Suprapubic skin (tissue), 4 donors: Measurements from ENCODE around the gene MLKL. TPM values are rescaled to one million over a fixed set of nuclear protein-coding genes. Genes with fewer than 3 reads are reported as not detected.

Experiments used
- DNase-seq, 2 donors: peaks; one replicate each; pipeline ENCODE4 v3.0.0-alpha.2; 2019; ENCODE audit warnings: low spot score in 2 of 2
- H3K27ac ChIP-seq: fragments of 200-600 bp; sonication (generic); one replicate; pipeline ENCODE4 v1.5.1; 2019
- H3K27me3 ChIP-seq: fragments of 200-600 bp; sonication (generic); one replicate; pipeline ENCODE4 v1.5.1; 2019
- H3K36me3 ChIP-seq: fragments of 200-600 bp; sonication (generic); one replicate; pipeline ENCODE4 v1.5.1; 2019
- H3K4me1 ChIP-seq: fragments of 200-600 bp; sonication (generic); one replicate; pipeline ENCODE4 v1.5.1; 2019
- H3K4me3 ChIP-seq: fragments of 200-600 bp; sonication (generic); one replicate; pipeline ENCODE4 v1.5.1; 2019; ENCODE audit warnings: mild to moderate bottlenecking
- H3K9me3 ChIP-seq: fragments of 200-600 bp; sonication (generic); one replicate; pipeline ENCODE4 v1.5.1; 2019
- CTCF ChIP-seq, 2 donors: fragments of 200-600 bp in 1 of 2; fragments of 450-650 bp in 1 of 2; sonication (generic) in 1 of 2; IDR thresholded peaks; one replicate each; pipeline ENCODE4 v1.5.1; 2016 to 2019; ENCODE audit warnings: antibody characterized with exemption in 2 of 2, mild to moderate bottlenecking in 1 of 2, moderate library complexity in 1 of 2
- EP300 ChIP-seq: sonication (generic); formaldehyde crosslinking; IDR thresholded peaks from one replicate; pipeline ENCODE4 v1.6.1; 2017; ENCODE audit warnings: antibody characterized with exemption
- POLR2A ChIP-seq, 2 donors: fragments of 450-650 bp; IDR thresholded peaks; one replicate each; pipeline ENCODE4 v1.6.1; 2017; ENCODE audit warnings: antibody characterized with exemption in 2 of 2, mild to moderate bottlenecking in 2 of 2, moderate library complexity in 2 of 2
- POLR2AphosphoS5 ChIP-seq, 3 donors: sonication (generic); formaldehyde crosslinking; IDR thresholded peaks; one replicate each; pipeline ENCODE4 v1.6.1; 2017; ENCODE audit warnings: antibody characterized with exemption in 3 of 3
- whole genome bisulfite sequencing: methylation state at CpG from one replicate; pipeline ENCODE4 v1.1.5; 2018; 5-methylcytosine and 5-hydroxymethylcytosine counted together
- total RNA-seq, 4 donors: library from RNA; depleted of rRNA; stranded (reverse); fragments of >200 nt; gene quantifications; one replicate each; pipeline ENCODE4 v1.1.0, GENCODE V29; 2016

MLKL gene
- total RNA-seq, 4 donors from 2014 or later, result 3.1 to 12.0 (median 7.0) TPM

- Histone ChIP-seq H3K27ac (peak overlapping the region; percentile 85), H3K4me3 (peak overlapping the region; percentile 91), H3K36me3 (peaks cover 4% of the 10 kb centered on the region), H3K27me3 (no peaks in the 10 kb centered on the region), H3K9me3 (no peaks in the 10 kb centered on the region), H3K4me1 (peaks cover 28% of the 10 kb centered on the region)
- WGBS, result under 1% methylated on average over 16 of the region's 16 CpGs
- TF ChIP-seq POLR2AphosphoS5 (IDR thresholded peaks at IDR 0.05) (no peak), EP300 (no peak), CTCF (IDR thresholded peaks at IDR 0.05) (no peak), POLR2A (IDR thresholded peaks at IDR 0.05) (no peak)
- DNase-seq, result no peak
Observed at GRCh38 chr16:74700116-74700437, 585 bp downstream of the MLKL start.

- Histone ChIP-seq H3K4me3 (peak overlapping the region; percentile 91), H3K4me1 (peaks cover 28% of the 10 kb centered on the region), H3K27me3 (no peaks in the 10 kb centered on the region), H3K27ac (peak overlapping the region; percentile 85), H3K9me3 (no peaks in the 10 kb centered on the region), H3K36me3 (peaks cover 7% of the 10 kb centered on the region)
- 61% methylated on average over 4 of the region's 4 CpGs for WGBS
- no peak for DNase-seq
- no peak for TF ChIP-seq EP300
- no peak for TF ChIP-seq POLR2AphosphoS5 (IDR thresholded peaks at IDR 0.05)
- TF ChIP-seq POLR2A (IDR thresholded peaks at IDR 0.05), result no peak
- TF ChIP-seq CTCF (IDR thresholded peaks at IDR 0.05), result no peak
Observed at GRCh38 chr16:74699666-74700065, 996 bp downstream of the MLKL start.

- Histone ChIP-seq H3K27ac (no peak overlapping the region), H3K4me1 (peaks cover 28% of the 10 kb centered on the region), H3K27me3 (no peaks in the 10 kb centered on the region), H3K4me3 (peak overlapping the region; percentile 91), H3K9me3 (no peaks in the 10 kb centered on the region), H3K36me3 (peaks cover 12% of the 10 kb centered on the region)
- TF ChIP-seq POLR2A (IDR thresholded peaks at IDR 0.05), result no peak
- TF ChIP-seq EP300, result no peak
- no peak for TF ChIP-seq POLR2AphosphoS5 (IDR thresholded peaks at IDR 0.05)
- no peak for TF ChIP-seq CTCF (IDR thresholded peaks at IDR 0.05)
- DNase-seq, result no peak
- WGBS, result 47% methylated on average over 4 of the region's 4 CpGs
Observed at GRCh38 chr16:74698222-74698621, 2.4 kb downstream of the MLKL start.

GRCh38 chr16:74695450-74696422 lies 4.9 kb downstream of the MLKL start:
- H3K36me3 ChIP-seq, result peaks cover 26% of the 10 kb centered on the region
- no peak overlapping the region for H3K27ac ChIP-seq
- H3K4me1 ChIP-seq, result peaks cover 27% of the 10 kb centered on the region
- TF ChIP-seq POLR2AphosphoS5 (IDR thresholded peaks at IDR 0.05) (no peak), CTCF (IDR thresholded peaks at IDR 0.05) (no peak), POLR2A (IDR thresholded peaks at IDR 0.05) (no peak), EP300 (no peak)
- peak; percentile 84 to 87 for DNase-seq
- peak overlapping the region; percentile 48 for H3K4me3 ChIP-seq
- no peaks in the 10 kb centered on the region for H3K9me3 ChIP-seq
- 51% methylated on average over 19 of the region's 19 CpGs for WGBS
- no peaks in the 10 kb centered on the region for H3K27me3 ChIP-seq

GRCh38 chr16:74691093-74691855 lies 9.4 kb downstream of the MLKL start:
- Histone ChIP-seq H3K27me3 (no peaks in the 10 kb centered on the region), H3K4me3 (no peak overlapping the region), H3K27ac (no peak overlapping the region), H3K9me3 (no peaks in the 10 kb centered on the region), H3K36me3 (peaks cover 41% of the 10 kb centered on the region), H3K4me1 (no peaks in the 10 kb centered on the region)
- DNase-seq, result no peak
- TF ChIP-seq EP300, result no peak
- no peak for TF ChIP-seq CTCF (IDR thresholded peaks at IDR 0.05)
- TF ChIP-seq POLR2AphosphoS5 (IDR thresholded peaks at IDR 0.05), result no peak
- TF ChIP-seq POLR2A (IDR thresholded peaks at IDR 0.05), result no peak
- 80% methylated on average over 10 of the region's 10 CpGs for WGBS
